ENCODE data around the gene CNPY1.

CNPY1 gene

DNA sequence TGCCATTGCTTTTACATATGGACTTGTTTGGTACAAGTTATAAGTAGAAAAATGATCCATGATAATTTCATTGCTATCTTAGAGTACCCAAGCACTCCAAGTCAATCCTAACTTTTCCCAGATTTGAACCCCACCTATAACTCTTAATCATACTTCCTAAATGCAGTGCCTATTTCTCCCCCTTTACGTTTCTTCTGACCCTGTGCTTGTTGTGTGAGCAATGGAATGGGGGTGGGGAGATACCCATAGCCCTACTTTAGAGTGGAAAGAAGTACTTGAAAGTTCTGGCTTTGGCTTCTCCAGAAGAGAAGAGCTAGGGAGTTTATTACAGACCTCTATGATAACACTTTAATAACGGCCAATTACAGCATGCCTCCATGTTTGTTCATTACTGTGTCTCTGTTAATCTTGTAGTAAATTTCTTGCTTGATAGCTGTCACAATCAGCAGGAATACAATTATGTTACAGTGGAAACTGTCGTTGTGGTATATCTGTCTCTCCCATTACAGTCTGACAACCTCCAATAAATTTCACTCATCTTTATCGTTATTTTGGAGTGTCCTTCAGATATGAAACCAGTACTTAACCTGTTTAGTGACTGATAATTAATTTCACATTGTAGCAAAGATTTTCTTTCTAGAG, 34.0 kb downstream of the CNPY1 start:
- DNase-seq (ENCODE audit: low read depth in 2 of 2) = no peak

DNA sequence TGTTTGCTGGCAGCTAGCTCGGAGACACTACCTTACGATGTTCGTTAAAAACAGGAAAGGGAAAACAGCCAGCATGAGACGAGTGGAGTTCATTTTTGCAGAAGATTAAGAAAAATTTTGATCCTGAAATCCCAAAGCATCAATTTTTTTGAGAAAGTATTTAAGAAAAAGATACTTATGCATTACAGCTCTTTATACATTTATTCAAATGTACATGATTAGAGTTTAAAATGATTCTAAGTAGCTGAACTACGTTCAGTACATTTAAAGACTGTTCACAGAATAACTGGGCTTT, 34.7 kb downstream of the CNPY1 start:
- no peak for DNase-seq (ENCODE audit: low read depth in 2 of 2)

DNA sequence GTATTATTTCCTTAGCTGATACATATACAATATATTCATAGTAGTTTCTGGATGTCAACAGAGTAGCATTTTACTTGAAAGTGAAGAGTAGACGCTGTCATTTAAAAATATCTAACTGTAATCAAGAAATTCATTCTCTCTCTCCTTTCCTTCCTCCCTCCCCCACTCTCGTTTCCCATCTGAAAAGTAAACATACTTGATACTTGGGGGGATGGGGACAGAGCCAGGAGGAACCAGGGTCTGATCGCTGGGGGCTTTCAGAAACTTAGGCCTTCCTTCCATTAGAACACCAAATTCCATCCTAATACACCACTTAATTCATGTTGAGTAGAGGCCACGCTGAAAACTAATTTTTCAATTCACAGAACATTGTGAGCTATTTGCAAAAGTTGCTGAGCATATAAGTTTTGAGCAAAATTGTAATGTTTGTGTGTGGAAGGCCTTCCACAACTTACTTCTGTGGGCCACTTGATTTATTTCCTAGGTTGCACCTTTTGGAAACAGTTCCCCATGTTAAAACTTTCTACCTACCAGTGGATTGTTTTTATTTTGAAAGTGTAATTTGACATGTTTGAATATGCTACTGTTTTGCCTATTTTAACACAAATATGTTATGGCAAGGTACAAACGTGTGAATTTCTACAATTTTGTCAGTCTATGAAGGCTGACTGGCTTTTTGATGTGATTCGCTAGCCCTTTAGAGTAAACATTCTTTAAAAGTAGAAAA, 35.2 kb downstream of the CNPY1 start:
- DNase-seq (ENCODE audit: low read depth in 2 of 2) = no peak

DNA sequence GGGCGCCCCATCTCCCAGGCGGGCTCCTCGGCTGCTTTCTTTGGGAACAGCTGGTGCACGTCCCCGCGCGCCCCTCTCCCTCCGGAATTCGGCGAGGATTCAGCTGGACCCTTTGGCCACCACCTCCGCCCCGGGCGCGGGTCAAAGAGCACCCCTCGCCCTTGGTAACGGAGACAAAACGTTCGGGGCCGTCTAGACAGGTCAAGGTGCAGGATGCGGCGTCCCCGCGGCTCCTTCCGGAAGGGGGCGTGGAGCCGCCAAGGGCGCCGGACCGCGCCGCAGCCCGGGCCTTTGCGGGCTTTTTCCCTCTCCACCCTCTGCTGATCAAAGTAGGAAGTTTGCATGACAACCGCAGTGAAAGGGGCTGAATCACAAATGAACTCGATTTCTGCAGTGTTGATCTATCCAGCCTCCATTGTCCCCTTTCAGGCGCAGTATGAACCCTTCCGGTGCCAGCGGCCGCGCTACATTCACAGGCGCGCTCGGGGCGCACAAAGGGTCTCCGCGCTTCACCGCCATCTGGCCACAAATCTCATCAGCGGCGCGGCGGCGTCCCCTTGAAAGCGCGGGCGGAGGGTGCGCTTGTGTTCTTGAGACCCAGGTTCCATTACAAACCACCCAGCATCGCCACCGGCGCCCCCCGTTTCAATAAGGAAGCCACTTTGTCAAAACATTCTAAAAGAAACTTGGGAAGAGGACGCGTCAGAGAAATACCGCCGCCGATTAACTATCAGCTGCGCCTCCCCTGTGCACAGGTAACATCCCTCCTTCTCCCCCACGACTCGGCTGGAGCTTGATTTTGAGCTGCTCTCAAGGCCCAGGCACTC, 36.4 kb downstream of the CNPY1 start:
- no peak for DNase-seq (ENCODE audit: low read depth in 2 of 2)

DNA sequence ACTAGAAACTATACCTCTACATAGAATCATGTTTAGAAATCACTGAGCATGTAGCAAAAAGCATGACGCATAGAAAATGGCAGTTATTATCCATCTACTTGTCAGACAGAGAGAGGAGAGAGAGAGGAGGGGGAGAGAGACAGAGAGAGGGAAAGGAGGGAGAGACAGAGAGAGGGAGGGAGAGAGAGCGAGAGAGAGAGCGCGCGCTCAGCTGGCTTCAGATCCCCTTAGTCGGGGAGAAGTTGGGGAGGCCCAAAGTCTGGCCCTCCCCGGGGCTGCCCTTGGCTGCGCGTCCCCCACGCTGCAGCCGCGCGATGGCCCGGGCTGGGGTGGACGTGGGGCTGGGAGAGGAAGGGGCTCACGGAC, 37.0 kb downstream of the CNPY1 start:
- no peak for DNase-seq (ENCODE audit: low read depth in 2 of 2)

DNA sequence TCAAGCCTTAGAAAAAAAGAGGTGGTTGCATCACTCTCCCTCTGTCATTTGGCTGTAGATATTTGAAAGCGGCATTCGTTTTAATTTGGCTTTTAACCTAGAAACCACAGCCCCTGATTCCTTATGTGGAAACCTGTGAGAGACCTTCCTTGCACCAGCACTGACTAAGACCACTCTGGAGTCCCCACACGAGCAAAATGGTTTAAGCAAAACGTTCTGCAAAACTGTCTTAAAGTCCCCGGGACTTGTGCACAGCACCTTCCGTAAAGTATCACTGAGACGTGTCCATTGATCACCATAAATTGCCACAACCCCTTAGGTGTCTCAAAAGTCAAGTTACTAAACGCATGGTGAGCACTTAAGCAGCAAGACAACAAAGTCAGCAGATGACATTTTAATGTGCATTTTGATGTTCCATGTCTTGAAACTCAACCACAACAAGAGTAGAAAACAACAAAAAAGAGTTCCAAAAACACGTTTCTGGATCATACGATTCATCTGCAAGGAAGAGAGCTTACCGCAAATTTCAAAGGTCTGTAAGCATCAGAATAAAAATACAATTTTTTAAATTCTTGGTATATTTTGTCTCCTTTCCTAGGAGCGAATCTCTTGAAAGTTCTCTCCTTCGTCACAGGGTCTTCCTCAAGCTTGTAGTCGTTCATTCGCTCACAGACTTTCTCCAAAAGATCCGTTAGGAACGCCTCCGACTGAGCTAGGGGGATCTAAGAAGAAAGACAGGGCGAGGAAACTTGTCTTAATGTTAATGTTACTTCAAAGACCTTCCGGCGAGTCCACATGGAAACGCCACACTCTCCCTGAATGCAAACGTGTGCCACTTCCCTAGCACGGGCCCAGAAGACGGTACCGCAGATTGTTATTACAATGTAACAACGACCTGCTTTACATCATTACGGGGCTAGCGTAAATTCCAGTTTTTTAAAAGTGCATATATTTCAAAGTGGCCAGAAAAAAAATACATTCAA, 37.7 kb downstream of the CNPY1 start:
- no peak for DNase-seq (ENCODE audit: low read depth in 2 of 2)

DNA sequence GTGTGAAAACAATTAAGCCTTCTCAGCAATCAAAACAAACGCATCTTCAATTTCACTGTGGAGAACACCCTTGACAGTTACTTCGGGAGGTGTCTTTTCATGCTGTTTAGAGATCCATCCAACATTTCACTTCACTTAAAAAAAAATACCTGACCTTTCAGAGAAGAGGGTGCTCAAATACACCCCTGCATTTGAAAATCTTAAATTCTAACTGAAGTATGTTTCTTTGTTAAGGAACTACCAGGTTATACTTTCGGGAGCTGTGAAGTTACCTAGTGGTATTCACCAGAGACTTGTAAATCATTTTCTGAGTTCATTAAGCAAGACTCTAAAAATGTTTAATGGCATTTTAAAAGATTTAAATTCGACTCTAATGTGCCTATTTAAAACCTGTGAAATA, 38.8 kb downstream of the CNPY1 start:
- DNase-seq (ENCODE audit: low read depth in 2 of 2) = no peak

DNA sequence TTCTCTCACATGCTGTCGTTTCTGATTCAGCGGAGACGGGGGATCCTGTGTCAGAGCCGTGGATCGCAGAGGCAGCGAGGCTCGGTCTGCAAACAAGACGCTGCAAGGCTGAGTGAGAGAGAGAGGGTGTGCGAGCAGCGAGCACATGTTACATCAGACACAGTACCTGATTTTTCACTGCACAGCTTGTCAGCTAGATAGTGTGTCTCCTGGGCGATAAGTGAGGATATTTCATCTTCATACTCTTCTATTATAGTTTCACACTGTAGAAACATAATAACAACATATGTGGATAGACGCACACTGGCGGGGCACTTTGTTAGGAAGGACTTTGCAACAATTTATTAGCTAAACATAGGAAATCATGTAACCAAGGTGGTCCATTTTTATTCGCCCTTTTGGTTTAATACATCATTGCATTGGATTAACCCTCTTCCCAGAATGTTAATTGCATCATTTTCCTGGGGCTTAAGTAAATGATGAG, 39.5 kb downstream of the CNPY1 start:
- no peak for DNase-seq (ENCODE audit: low read depth in 2 of 2)

DNA sequence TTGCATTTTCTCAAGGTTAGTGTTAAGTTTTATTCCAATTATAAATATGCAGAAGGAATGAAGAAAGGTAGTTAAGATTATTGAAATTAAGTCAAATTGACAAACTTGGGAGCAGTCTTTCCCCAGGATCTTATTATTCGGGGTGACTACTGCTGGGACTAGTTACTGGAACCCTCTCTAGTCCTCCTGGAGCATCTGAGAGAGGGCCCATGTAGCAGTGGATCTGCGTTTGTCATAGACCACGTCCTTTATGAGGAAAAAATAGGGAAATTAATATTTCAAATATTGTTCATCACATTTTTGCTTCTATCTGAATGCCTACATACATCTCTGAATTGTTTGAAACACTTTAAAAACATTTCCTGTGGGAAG, 41.0 kb downstream of the CNPY1 start:
- no peak for DNase-seq (ENCODE audit: low read depth in 2 of 2)

DNA sequence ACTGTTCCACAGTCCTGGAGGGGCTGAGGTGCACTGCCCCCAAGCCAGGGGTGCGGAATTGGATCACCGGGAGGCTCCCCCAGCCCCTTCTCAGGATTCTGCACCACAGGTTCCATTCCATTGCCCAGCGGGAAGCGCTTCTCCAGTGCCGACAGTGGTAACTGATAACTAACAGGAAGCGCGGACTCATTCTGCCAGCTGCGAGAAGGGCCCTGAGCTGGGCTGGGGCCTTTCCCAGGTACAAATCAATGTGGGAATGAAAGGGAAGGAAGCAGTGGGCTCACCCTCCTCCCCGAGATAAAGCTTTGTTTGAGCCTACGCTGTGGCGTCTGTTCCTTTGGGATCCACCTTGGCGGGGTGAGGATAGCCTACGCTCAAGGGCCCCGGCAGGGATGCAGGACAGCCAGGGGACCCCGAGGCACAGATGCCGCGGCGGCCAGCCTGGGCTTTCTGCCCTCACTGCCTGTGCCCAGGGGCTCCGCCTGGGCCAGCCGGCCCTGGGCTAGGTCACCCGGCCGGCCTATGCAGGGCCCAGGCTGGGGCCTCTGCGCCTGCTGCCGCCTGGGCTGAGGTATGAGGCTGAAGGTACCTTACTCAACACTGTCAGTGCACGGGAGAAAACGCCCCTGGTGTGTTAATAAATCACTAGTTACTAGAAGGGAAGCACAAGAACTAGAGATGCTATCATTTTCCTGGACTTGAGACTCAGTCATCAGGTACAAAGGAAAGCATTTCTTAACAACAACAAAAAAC, 49.0 kb downstream of the CNPY1 start:
- no peak for DNase-seq (ENCODE audit: low read depth in 2 of 2)

DNA sequence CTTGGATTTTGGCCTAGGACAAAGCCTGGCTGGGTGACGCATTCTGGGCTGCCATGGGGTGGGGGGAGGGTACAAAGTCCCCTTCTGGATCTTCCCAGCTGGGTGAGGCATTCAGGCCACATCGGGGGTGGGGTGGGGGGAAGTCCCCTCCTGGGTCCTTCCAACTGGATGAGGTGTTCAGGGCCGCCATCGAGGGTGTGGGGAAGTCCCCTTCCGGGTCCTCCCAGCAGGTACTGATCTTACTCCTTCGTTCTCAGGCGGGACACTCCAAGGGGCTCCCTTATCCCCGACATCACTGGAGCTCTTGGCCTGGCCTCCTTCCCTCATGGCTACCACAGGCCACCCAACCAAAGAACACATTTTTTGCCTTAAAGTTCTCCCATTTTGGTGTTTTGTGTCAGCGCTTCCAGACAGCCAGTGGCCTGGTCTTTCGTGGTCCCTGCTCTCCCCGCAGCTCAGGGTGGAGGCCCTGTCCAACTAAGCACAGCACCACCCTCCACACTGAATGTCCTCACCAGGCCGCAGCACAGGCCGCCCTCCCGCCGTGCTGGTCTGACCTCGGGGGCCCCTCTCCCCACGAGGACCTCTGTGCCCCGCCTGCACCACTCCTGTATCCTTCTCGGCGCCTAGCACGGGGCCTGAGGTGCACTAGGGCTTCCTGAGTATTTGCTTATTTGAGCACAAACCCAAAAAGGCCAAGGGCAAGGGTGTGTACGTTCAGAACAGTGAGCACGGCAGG, 49.9 kb downstream of the CNPY1 start:
- DNase-seq (ENCODE audit: low read depth in 2 of 2) = no peak

DNA sequence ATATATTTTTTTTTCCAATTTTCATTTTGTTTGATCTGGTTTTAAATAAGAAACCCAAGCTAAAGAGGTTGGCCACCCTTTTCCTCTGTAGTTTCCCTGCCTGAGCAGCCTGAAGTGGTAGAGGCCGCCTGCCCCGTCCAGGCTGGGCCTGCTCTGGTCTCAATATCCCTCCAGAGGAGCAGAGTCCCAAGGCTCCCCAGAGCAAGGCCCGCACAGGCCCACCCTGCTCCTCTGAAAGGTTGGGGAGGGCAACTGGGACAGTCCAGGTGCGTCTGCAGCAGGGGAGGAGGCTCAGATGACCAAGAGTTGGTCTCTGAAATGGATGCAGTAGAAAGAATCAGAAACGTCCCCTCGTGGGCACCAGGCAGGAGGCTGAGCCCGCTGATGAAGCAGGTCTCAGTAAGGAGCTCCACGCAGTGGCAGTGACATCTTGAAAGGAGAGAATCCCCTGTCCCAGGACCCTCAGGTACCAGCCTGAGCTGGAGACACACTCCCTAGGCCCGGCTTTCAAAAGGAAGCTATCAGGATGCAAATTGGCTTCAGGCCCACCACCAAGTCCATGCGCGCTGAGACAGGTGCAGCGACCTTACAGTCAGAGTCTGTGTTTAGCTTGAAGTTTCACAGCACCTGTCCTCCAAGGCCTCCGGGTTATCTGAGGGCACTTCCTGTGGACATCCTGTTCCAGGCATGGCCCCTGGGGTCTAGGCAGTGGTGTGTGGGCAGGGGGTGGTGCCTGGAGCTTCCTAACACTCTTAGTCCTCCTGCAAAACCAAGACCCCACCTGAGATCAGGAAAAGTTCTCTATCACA, 50.7 kb downstream of the CNPY1 start:
- no peak for DNase-seq (ENCODE audit: low read depth in 2 of 2)

DNA sequence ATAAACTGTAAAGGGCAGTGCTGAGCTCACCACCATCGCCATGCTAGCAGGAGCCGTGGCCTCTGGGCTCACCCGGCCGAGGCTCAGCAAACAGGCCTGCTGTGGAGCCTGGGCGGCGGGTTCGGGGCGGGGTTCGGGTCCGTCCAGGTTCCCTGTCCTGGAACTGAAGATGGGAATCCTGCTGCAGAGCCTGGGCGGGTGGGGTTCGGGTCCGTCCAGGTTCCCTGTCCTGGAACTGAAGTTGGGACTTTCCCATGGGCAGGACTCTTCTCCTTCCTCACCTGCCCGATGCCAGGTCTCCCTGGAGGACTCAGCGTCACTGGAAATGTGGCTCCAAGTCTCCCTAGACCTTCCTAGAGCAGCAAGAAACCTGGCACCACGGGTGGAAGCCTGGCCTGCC, 51.8 kb downstream of the CNPY1 start:
- no peak for DNase-seq (ENCODE audit: low read depth in 2 of 2)

DNA sequence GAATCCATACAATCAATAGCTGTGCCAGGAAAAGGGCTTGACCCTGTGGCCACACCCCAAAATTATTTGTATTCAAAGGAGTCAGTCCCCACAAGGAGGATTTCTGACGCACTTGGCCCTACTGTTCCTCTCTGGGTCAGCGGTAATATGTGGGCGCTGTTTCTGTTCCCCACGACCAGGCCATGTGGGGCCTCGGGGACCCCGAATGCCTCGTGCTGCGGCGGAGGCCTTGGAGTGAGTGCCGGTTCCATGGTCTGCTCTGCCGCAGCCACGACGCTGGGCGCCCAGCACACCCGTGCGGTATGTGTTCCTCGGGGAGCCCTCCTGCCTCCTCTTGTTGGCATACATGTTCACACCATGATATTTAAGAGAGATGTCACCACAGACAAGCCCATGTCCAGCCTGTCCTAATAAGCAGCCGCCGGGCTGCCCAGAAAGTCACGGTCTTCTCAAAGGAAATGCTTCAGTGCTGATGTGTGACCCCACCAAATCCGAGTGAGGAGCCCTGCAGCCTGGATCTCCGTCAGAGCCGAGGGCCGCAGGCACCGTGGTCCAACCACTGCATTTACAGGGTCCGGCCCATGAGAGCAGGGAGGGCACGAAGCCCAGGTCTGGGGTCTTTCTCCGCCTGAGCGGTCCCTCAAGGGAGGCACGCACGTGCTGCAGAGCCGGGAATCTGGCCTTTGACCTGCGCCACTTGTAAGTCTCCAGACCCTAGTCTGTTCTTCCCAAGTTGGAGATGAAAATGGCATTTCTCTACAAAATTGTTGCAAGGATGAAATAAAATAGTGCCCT, 52.4 kb downstream of the CNPY1 start:
- DNase-seq (ENCODE audit: low read depth in 2 of 2) = no peak

DNA sequence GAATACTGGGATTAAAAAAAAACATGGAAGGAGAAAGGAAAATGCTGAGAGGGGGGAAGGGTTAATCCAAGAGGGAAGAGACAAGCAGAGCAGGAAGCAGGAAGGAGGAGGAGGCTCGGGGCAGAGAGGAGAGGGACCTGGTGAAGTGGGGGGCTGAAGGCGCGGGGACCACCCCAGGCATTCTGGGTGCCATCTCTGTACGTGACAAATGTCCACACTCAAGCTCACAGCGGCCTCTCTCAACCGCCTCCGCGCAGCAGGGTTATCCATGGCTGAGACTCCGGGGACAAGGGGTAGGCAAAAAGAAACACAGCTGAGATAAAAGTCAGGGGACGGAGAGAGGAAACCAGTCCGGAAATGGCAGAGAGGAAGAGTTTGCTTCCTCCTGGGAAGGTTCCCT, 54.5 kb downstream of the CNPY1 start:
- DNase-seq (ENCODE audit: low read depth in 2 of 2) = no peak

DNA sequence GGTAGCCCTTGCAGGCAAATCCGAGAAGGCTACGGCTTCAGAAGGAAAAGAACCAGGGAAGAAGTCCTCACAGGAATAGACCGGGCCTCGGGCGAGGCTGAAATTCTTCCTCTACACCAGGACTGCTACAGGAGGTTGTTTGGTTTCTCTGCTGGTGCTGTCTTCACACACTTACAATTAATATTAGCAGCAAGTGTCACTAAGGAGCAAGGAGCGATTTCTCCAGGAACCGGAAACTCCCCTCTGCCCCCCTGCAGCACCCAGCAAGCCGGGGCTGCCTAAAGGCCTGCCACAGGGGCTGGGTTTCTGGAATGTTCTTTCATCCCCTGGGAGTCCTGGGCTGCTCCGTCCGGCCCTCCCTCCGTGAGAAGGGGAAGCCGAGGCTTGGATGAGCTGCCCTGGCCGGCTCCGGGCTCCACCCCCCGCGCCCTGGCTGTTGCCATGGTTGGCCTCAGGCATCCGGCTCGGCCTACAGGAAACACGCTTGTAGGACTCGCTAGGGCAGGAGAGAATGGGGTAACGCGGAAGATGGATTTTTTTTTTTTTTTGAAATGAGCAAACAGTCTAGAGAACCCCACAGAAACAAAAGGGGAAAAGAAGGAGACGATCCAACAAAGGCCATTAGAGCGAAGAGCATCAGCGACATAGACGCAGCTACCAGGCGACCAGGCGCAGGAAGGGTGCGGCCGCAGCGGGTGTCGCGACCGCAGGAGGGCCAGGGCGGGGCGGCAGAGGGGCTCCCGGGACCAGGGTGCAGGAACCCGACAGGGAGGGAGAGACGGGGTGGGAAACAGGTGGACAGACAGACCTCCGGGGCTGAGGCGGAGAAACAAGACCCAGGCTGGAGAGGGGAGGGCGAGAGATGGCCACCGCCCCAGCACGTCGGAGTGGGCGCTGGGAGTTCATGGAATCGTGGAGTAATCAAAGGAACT, 55.4 kb downstream of the CNPY1 start:
- peak in 1 of 2 donors; percentile 23 for DNase-seq (ENCODE audit: low read depth in 2 of 2)

DNA sequence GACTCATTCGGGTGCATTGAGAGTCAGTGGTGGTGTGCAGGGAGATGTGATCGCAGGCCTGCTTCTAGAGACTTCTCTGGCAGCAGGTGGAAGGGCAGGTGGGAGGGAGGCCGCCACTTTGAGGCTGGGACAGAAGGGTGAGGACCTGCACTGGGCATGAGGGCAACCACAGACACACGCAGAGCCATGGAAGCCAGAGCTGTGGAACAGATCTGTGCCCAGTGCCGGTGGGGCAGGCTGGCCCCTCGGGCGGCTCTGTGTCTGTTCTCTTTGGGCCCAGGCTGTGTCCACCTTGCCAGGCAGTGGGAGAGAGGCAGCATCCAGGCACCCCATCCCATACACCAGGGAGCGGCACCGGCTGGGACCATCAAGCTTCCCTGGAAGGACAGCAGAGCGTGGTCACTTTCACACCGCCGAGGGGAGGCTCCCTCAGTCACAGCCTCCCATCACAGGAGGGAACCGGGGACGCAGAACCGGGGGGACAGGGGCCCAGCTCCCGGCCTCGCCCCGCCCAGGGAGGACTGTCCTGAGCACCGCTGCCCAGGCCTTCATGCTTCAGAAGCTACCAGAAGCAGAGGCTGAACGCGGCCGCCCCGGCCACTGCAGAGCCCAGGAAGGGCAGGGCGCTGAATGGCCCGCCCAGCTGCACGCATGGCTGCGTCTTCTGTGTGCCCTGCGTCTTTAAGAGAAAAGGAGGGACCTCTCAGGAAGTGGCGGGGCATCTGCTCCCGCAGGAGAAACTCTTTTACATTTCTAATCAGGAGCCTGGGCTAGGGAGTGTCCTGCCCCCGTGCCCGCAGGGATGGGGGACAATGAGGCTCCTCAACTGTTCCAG, 56.3 kb downstream of the CNPY1 start:
- no peak for DNase-seq (ENCODE audit: low read depth in 2 of 2)

All from stimulated activated CD4-positive, alpha-beta T cell treated with anti-CD3 and anti-CD28 coated beads, Interleukin-15, amount 100 ng/mL, for 48 hours (primary cell).